Activated naive CD4-positive, alpha-beta T cell treated with anti-CD3 and anti-CD28 coated beads, Interleukin-2, amount 50 U/mL, for 16 hours (primary cell): ENCODE measurements around the gene GOLGA2.

Experiments
- DNase-seq: peaks from one replicate; pipeline ENCODE4 v3.0.0-alpha.2; 2020

GOLGA2 gene

GRCh38 chr9:128257086-128257825 is 18.6 kb downstream of the GOLGA2 start:
- DNase-seq = no peak

GRCh38 chr9:128254855-128255759 is 20.7 kb downstream of the GOLGA2 start:
- peak; percentile 59 for DNase-seq

- no peak for DNase-seq
These were observed 21.4 kb downstream of the GOLGA2 start for GRCh38 chr9:128254362-128254761.

GRCh38 chr9:128253991-128254346 is 21.8 kb downstream of the GOLGA2 start:
- no peak for DNase-seq

- no peak for DNase-seq
These were observed 22.4 kb downstream of the GOLGA2 start for GRCh38 chr9:128253140-128253990.

GRCh38 chr9:128252317-128253139 is 23.3 kb downstream of the GOLGA2 start:
- DNase-seq = no peak

- DNase-seq = no peak
These were observed 24.1 kb downstream of the GOLGA2 start for GRCh38 chr9:128251732-128252100.

GRCh38 chr9:128250839-128251731 is 24.7 kb downstream of the GOLGA2 start:
- no peak for DNase-seq

- DNase-seq = peak; percentile 96
These were observed 25.6 kb downstream of the GOLGA2 start for GRCh38 chr9:128249908-128250838.

- no peak for DNase-seq
These were observed 26.3 kb downstream of the GOLGA2 start for GRCh38 chr9:128249558-128249907.

- DNase-seq = no peak
These were observed 28.5 kb downstream of the GOLGA2 start for GRCh38 chr9:128247226-128247803.

- no peak for DNase-seq
These were observed 29.3 kb downstream of the GOLGA2 start for GRCh38 chr9:128246471-128246870.

- DNase-seq = no peak
These were observed 30.2 kb downstream of the GOLGA2 start for GRCh38 chr9:128245421-128246151.

GRCh38 chr9:128244837-128245231 is 31.0 kb downstream of the GOLGA2 start:
- DNase-seq = no peak

- DNase-seq = no peak
These were observed 31.5 kb downstream of the GOLGA2 start for GRCh38 chr9:128244091-128244836.

GRCh38 chr9:128243215-128244018 is 32.4 kb downstream of the GOLGA2 start:
- DNase-seq = no peak

GRCh38 chr9:128242828-128243214 is 33.0 kb downstream of the GOLGA2 start:
- DNase-seq = no peak
